HG03354 (cell line): ENCODE results near the gene ENOX1.
A peak's percentile ranks its signal among the peaks of the same experiment; 100 is the strongest.

Experiments used
- ATAC-seq: cut with Tn5 transposase; IDR thresholded peaks from one replicate; pipeline ENCODE4 v1.9.1; 2021; ENCODE audit warnings: mild to moderate bottlenecking; ENCODE audit not compliant: unreplicated experiment, poor library complexity, severe bottlenecking

Gene ENOX1

DNA sequence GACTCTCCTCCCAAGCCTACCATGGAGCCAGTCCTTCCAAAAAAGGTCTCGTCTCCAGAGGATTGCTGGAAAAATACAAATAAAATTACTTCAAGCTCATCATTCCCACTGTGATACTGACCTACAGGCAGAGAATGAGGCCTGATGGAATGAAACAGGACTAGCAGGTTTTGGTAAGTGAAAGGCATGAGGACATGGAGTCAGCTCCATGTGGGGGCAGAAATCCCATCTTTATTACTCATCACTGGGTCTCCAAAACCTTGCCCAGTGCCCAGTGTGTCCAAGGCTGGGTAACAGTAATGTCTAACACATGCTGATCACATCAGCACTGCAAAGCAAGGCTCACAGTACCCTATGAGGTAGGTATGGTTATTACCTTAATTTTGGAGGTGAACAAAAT, 528.0 kb downstream of the ENOX1 start:
- no peak for ATAC-seq

DNA sequence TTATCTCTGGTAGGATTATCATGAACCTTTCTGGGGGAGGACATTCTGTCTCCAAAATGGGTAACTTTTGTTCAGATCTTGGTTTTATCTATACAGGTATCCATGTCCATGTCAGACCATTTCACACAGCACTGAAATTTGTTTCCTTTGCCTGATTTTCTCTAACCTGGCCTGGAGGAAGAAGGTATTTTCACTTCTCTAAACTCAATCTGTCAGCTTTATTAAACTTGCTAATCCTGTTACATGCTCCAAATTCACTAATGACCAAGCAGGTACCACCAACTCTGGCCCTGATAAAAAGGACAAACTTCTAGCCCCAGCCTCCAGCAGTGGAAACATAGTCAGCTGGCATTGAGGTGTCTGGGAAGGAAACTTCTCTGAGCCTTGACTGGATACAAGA, 529.0 kb downstream of the ENOX1 start:
- ATAC-seq, result no peak

DNA sequence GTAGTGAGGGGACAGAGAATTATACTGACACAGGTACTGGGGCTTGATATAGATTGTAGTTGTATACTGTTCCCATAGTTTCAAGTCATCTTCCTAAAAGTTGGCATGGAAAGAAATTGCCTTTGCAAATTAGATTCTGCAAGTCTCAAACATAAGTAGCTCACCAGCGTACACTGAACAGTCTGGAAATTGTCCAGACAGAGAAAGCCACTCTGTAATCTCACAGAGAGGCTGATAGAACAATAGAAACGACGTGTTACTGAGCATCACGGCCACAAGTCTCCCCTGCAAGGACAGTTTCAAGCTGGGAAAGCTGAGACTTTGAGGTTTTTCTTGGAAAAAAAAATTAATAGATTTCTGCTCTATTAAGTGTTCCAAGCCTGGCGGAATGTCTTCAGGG, 534.8 kb downstream of the ENOX1 start:
- no peak for ATAC-seq

DNA sequence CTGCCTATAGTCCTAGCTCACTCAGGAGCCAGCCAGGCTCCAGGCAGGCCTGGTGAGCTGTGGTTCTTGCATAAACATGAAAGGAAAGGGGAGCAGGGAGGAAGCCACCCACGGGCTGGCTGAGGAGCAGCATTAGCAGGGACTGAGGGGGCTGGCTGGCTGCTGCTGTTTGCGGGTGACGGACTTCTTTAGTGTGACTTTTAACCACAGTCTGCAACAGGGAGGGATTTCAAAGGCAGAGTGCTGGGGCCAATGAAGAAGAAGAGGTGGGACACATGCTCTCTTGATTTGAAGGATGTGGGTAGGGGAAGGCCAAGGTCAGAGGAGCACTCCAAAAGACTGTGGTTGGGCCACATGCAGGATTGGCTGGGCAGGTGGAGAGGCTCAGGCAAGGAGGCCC, 540.4 kb downstream of the ENOX1 start:
- no peak for ATAC-seq

- no peak for ATAC-seq
Measured at GRCh38 chr13:43245374-43245964, 541.3 kb downstream of the ENOX1 start.

DNA sequence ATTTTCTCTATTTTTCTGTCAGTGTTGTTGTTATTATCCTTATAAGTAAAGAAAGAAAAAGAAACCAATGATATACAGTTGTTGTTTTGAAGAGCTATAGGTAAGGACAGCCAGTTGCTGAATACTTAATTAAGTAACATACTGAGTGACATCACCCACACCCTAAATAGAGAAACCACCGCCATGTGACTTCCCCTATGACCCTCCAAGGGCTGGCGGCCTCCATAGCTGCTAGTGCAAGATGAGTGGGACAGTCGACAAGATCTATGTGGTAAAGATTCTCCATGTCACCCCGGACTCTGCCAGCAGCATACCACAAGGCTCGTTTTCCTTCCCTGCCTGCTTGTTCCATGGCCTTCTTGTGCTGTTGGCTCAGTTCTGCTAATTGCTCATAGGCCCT, 542.3 kb downstream of the ENOX1 start:
- ATAC-seq, result no peak

GRCh38 chr13:43243711-43244110, 543.1 kb downstream of the ENOX1 start:
- no peak for ATAC-seq

DNA sequence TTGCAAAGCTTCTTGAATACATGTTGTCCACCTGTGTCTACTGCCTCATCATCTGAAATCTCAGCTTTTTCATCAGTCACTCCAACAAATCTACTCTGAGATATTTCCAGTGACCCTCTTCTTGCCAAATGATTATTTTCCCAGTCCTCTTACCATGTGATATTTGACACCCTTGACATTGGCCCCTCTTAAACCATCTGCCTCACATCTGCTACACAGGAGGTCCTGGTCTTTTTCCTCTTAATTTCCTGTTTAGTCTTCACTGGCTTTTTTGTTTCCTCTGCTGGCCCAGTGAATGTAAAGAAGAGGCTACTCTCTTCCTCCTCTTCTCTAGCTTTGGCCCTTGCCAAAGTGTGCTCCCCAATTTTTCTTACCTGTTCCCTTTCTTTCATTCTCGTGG, 544.7 kb downstream of the ENOX1 start:
- ATAC-seq, result no peak

DNA sequence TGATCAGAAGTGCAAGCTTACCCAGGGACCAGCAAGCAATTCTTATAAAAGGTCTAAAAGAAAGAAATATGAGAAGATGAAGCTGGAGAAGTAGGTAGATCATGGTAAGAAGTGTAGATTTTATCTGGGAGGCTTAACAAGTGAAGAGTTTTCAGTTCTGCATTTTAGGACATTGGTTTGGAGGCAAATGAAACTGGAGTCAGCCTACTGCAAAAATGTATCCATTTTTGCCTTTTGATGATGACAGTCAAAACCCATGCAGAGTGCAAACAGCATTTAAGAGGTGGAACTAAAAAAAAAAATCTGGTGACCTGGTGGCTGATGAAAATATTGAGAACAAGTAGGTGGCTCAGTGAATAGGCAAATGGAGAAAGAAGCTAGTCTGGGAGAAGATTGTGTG, 546.5 kb downstream of the ENOX1 start:
- peak; percentile 87 for ATAC-seq

DNA sequence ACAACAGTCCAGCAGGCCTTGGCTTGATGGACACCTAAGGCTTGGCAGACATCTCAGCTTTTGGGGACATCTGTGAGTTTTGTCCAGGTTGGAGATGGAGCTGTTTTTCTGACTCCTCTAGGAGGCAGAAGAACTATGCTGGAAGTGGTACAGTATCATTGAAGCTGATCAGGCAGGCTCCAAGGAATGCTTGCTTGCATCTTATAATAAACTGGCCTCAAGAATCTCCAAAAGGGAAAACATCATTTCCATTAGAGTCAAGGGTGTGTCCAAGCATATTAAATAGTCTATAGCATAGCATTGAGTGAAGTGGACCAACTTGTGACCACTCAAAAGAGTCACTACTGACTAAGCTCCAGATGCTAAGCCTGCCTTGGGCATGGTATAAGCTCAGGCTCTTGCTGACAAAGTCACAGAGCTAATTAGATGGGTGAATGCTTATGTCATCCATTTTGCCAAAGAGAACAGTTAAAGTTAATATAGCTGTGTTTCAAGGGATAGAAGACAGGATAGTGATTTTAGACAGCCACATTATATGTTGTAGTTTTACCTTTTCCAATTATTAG, 547.4 kb downstream of the ENOX1 start:
- ATAC-seq, result no peak

GRCh38 chr13:43238341-43239083, 548.3 kb downstream of the ENOX1 start:
- no peak for ATAC-seq

DNA sequence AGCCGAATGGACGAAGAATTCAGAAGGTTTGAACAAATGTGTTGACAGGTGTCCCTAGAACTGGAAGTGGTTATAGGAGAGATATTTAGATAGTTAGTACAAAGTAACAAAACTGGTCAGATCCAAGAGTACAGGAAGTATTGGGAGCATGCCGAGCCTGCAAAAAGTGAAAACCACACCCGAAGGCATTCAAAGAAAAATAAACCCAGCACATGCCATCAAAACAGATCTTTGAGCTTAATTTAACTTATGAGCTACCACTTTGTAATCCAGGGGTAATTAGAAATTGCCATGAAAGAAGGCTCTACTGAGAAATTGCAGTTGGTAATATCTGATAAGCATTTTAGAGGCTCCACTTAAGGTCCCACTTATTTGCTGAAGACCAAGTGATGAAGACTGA, 549.2 kb downstream of the ENOX1 start:
- no peak for ATAC-seq

GRCh38 chr13:43235028-43235427, 551.7 kb downstream of the ENOX1 start:
- ATAC-seq, result no peak

DNA sequence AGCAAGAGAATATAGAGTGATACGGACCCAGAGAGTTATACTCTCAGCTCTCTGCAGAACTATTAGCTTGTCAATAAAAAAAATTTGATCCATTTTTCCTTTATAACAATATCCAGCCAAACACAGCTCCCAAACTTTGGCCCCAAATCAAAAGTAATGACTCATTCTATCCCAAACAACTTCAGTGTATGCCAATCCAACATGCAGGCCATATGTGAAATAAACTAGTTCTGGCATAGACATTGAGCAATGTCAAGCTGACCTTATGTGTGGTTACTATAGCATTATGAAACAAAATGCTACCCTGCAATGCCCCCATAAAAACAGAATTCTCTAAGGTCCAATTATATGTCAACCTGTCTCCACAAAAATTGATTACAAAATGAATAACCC, 553.9 kb downstream of the ENOX1 start:
- no peak for ATAC-seq

DNA sequence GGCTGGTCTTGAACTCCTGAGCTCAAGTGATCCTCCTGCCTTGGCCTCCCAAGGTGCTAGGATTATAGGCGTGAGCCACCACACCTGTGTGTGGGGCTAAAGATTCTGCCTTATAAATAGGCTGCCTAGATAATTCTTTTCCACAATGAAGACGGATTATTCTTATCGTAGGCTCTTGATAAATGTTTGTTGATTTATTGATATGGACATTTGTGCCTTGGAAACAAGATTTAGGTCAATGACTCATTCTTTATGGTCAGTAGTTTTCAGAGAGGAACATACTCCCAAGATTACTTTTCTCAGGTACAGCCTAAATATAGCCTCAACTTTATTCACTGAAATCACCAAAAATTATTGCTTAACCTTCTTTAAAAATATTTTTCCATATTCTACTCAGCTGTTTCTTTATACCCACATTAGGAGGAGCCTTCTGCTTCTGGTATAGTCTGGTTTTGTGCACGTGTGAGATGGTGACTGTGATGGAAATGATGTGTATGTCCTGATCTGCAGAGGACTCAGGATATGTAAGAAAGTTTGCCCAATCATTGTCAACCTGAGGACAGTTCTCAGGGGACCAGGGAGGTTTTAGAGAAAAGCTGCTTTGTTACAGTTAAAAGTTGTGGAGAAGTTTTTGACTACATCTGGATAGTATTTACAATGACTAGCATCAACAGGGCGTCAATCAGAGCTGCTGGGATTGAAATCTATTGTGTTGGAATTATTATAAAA, 554.5 kb downstream of the ENOX1 start:
- no peak for ATAC-seq

- ATAC-seq, result no peak
Measured at GRCh38 chr13:43230989-43231388, 555.8 kb downstream of the ENOX1 start.

DNA sequence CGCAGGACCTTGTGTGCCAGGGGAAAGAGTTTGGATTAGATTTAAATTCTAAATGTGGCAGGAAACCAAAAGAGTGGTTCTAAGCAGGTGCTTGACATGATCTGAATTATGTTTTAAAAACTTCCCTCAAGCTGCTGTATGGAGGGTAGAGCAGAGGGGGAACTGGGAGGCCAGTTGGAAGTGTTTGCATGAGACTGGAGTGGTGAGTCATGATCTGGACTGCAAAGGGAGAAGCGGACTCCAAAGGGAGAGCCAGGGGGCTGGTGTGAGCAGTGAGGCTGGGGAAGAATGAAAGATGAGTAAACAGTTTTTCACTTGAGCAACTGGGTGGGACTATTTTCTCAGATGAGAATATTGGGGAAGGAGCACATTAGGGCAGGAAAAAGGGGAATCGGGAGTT, 557.3 kb downstream of the ENOX1 start:
- no peak for ATAC-seq

- no peak for ATAC-seq
Measured at GRCh38 chr13:43227721-43228120, 559.1 kb downstream of the ENOX1 start.

GRCh38 chr13:43223216-43223615, 563.6 kb downstream of the ENOX1 start:
- ATAC-seq, result no peak

GRCh38 chr13:43222086-43222485, 564.7 kb downstream of the ENOX1 start:
- ATAC-seq, result no peak

- ATAC-seq, result no peak
Measured at GRCh38 chr13:43221611-43222010, 565.2 kb downstream of the ENOX1 start.
